GM12872 (cell line): ENCODE results near the gene PSRC1.

ENCODE experiments used
- CTCF ChIP-seq: IDR thresholded peaks from 3 replicates; pipeline ENCODE4 v1.5.1; 2011; ENCODE audit warnings: low read depth, mild to moderate bottlenecking, low read length, moderate library complexity; ENCODE audit not compliant: insufficient read depth

The PSRC1 gene

GRCh38 chr1:109300650-109301151 lies 17.8 kb upstream of the PSRC1 start:
- no peak for TF ChIP-seq CTCF

- TF ChIP-seq CTCF, result no peak
Measured at GRCh38 chr1:109299558-109300343, 16.8 kb upstream of the PSRC1 start.

GRCh38 chr1:109298666-109299557 lies 16.0 kb upstream of the PSRC1 start:
- TF ChIP-seq CTCF, result no peak

- no peak for TF ChIP-seq CTCF
Measured at GRCh38 chr1:109296782-109297181, 13.8 kb upstream of the PSRC1 start.

- no peak for TF ChIP-seq CTCF
Measured at GRCh38 chr1:109295712-109296415, 12.9 kb upstream of the PSRC1 start.

GRCh38 chr1:109294481-109294880 lies 11.5 kb upstream of the PSRC1 start:
- TF ChIP-seq CTCF, result no peak

- no peak for TF ChIP-seq CTCF
Measured at GRCh38 chr1:109293026-109293425, 10.1 kb upstream of the PSRC1 start.
